KMS-11 (cell line): ENCODE data around the gene ZBTB17.

Source experiments
- H2AFZ ChIP-seq: fragments of 200-600 bp; sonication (generic); 2 replicates; pipeline ENCODE4 v1.6.1; 2016; ENCODE audit warnings: antibody characterized with exemption, mixed run types, low read depth
- H3K27ac ChIP-seq: fragments of 200-600 bp; sonication (generic); 2 replicates; pipeline ENCODE4 v1.6.1; 2016; ENCODE audit warnings: mild to moderate bottlenecking, mixed run types
- H3K27me3 ChIP-seq: fragments of 200-600 bp; sonication (generic); 2 replicates; pipeline ENCODE4 v1.6.1; 2017; ENCODE audit warnings: mild to moderate bottlenecking, low read depth, mixed run types, moderate library complexity; ENCODE audit not compliant: insufficient read depth
- H3K36me3 ChIP-seq: fragments of 200-600 bp; sonication (generic); 2 replicates; pipeline ENCODE4 v1.6.1; 2017; ENCODE audit warnings: mild to moderate bottlenecking, mixed run types; ENCODE audit not compliant: insufficient read depth
- H3K4me1 ChIP-seq: fragments of 200-600 bp; sonication (generic); 2 replicates; pipeline ENCODE4 v1.6.1; 2016; ENCODE audit warnings: mild to moderate bottlenecking, low read depth, mixed run types; ENCODE audit not compliant: poor library complexity, severe bottlenecking
- H3K4me2 ChIP-seq: fragments of 200-600 bp; sonication (generic); 2 replicates; pipeline ENCODE4 v1.7.0; 2016; ENCODE audit warnings: mild to moderate bottlenecking, mixed run types
- H3K4me3 ChIP-seq: fragments of 200-600 bp; sonication (generic); IDR thresholded peaks from 2 replicates; pipeline ENCODE4 v1.6.1; 2017; ENCODE audit warnings: low read depth, low read length, mixed read lengths; ENCODE audit not compliant: insufficient read depth
- H3K79me2 ChIP-seq: fragments of 200-600 bp; sonication (generic); 2 replicates; pipeline ENCODE4 v1.6.1; 2016; ENCODE audit warnings: low read depth, mixed run types; ENCODE audit not compliant: insufficient read depth
- H3K9ac ChIP-seq: fragments of 200-600 bp; sonication (generic); 2 replicates; pipeline ENCODE4 v1.6.1; 2016; ENCODE audit warnings: mild to moderate bottlenecking, mixed run types
- H4K20me1 ChIP-seq: fragments of 200-600 bp; sonication (generic); 2 replicates; pipeline ENCODE4 v1.6.1; 2016; ENCODE audit warnings: mild to moderate bottlenecking, mixed run types; ENCODE audit not compliant: insufficient read depth
- CTCF ChIP-seq: fragments of 200-600 bp; sonication (generic); conservative IDR thresholded peaks from 2 replicates; pipeline ENCODE4 v1.6.1; 2017; ENCODE audit warnings: low read depth, mild to moderate bottlenecking, antibody characterized with exemption, low read length, moderate library complexity, mixed read lengths

Gene ZBTB17

GRCh38 chr1:15958793-15959192, 17.1 kb downstream of the ZBTB17 start:
- no peaks in the 10 kb centered on the region; the same call in 1 of the 2 replicates for H4K20me1 ChIP-seq

GRCh38 chr1:15958111-15958510, 17.8 kb downstream of the ZBTB17 start:
- no peaks in the 10 kb centered on the region for H3K27me3 ChIP-seq
- H3K79me2 ChIP-seq: peaks cover 4% of the 10 kb centered on the region; the same call in 1 of the 2 replicates
- H3K4me1 ChIP-seq: peaks cover 2% of the 10 kb centered on the region
- H3K36me3 ChIP-seq: no peaks in the 10 kb centered on the region
- H4K20me1 ChIP-seq: no peaks in the 10 kb centered on the region; the same call in 1 of the 2 replicates
- TF ChIP-seq CTCF: no peak
- H3K4me3 ChIP-seq: no peak overlapping the region
- no peak overlapping the region for H3K27ac ChIP-seq
- H3K9ac ChIP-seq: no peak overlapping the region
- H2AFZ ChIP-seq: no peak overlapping the region
- no peak overlapping the region for H3K4me2 ChIP-seq

More at GRCh38 chr1:15958793-15959192, 17.1 kb downstream of the ZBTB17 start:
- no peak overlapping the region for H3K27ac ChIP-seq
- H2AFZ ChIP-seq: no peak overlapping the region
- no peak for TF ChIP-seq CTCF
- H3K79me2 ChIP-seq: peaks cover 4% of the 10 kb centered on the region; the same call in 1 of the 2 replicates
- no peaks in the 10 kb centered on the region for H3K27me3 ChIP-seq
- no peak overlapping the region for H3K4me3 ChIP-seq
- no peaks in the 10 kb centered on the region for H3K36me3 ChIP-seq
- no peak overlapping the region for H3K9ac ChIP-seq
- H3K4me2 ChIP-seq: no peak overlapping the region
- H3K4me1 ChIP-seq: peaks cover 9% of the 10 kb centered on the region

- no peaks in the 10 kb centered on the region; the same call in 1 of the 2 replicates for H4K20me1 ChIP-seq
- H3K4me1 ChIP-seq: no peaks in the 10 kb centered on the region
- no peak overlapping the region for H3K4me3 ChIP-seq
- no peak overlapping the region for H3K9ac ChIP-seq
- no peak overlapping the region for H2AFZ ChIP-seq
- TF ChIP-seq CTCF: no peak
- H3K36me3 ChIP-seq: no peaks in the 10 kb centered on the region
- no peaks in the 10 kb centered on the region for H3K27me3 ChIP-seq
- H3K79me2 ChIP-seq: peaks cover 4% of the 10 kb centered on the region; the same call in 1 of the 2 replicates
- H3K27ac ChIP-seq: no peak overlapping the region
- no peak overlapping the region for H3K4me2 ChIP-seq
These were observed 18.4 kb downstream of the ZBTB17 start for GRCh38 chr1:15957221-15958095.

GRCh38 chr1:15956150-15956549, 19.8 kb downstream of the ZBTB17 start:
- no peaks in the 10 kb centered on the region for H3K27me3 ChIP-seq
- H3K4me1 ChIP-seq: no peaks in the 10 kb centered on the region
- H3K36me3 ChIP-seq: no peaks in the 10 kb centered on the region
- H3K79me2 ChIP-seq: peaks cover 4% of the 10 kb centered on the region; the same call in 1 of the 2 replicates
- no peak for TF ChIP-seq CTCF
- no peak overlapping the region for H3K27ac ChIP-seq
- H2AFZ ChIP-seq: no peak overlapping the region
- H3K4me2 ChIP-seq: no peak overlapping the region
- H4K20me1 ChIP-seq: no peaks in the 10 kb centered on the region; the same call in 1 of the 2 replicates
- H3K9ac ChIP-seq: no peak overlapping the region
- no peak overlapping the region for H3K4me3 ChIP-seq
